ENCODE results near the gene IREB2. TPM values are rescaled to one million over a fixed set of nuclear protein-coding genes. Genes with fewer than 3 reads are reported as not detected.

The IREB2 gene, protein sequence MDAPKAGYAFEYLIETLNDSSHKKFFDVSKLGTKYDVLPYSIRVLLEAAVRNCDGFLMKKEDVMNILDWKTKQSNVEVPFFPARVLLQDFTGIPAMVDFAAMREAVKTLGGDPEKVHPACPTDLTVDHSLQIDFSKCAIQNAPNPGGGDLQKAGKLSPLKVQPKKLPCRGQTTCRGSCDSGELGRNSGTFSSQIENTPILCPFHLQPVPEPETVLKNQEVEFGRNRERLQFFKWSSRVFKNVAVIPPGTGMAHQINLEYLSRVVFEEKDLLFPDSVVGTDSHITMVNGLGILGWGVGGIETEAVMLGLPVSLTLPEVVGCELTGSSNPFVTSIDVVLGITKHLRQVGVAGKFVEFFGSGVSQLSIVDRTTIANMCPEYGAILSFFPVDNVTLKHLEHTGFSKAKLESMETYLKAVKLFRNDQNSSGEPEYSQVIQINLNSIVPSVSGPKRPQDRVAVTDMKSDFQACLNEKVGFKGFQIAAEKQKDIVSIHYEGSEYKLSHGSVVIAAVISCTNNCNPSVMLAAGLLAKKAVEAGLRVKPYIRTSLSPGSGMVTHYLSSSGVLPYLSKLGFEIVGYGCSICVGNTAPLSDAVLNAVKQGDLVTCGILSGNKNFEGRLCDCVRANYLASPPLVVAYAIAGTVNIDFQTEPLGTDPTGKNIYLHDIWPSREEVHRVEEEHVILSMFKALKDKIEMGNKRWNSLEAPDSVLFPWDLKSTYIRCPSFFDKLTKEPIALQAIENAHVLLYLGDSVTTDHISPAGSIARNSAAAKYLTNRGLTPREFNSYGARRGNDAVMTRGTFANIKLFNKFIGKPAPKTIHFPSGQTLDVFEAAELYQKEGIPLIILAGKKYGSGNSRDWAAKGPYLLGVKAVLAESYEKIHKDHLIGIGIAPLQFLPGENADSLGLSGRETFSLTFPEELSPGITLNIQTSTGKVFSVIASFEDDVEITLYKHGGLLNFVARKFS
- polyA plus RNA-seq = 23.3 and 26.2 TPM in 2 replicates

DNA sequence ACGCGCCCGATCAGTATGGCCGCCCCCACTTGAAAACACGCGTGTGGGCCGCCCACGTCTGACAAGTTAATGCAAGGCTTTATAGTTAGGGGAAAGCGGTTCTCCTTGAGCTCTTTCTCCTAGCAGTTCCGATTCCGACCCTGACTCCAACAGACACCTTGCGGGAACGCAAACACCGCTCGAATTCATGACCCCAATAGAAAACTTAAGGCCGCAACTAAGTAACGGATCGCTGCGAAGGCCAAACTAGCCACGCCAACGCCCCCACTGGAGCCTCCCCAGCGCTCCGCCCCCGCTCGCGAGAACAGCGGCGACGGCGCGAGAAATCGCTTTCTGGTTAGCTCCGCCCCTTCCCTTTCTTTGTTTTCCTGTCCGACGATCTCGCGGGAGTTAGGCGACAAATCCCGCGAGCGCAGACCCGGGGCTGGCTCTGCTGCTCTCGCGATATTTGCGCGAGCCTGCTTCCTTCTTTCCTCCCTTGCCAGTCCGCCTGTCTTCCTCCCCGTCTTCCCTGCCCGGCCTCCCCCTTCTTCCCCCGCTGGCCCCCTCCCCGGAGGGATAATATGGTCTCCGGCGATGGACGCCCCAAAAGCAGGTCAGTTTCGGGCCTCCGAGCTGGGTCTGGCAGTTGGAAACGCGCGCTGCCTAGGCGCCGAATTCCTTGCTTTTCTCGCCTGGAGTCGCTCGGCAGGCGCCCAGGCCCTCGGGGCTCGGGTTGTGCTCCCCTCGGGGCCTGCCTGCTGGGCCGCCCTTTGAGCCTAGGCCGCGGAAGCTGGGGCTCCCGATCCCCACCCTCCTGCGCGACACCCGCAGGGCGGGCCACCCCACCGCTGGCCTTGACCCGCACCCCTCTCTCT, at the start of gene IREB2:
Gene IREB2, plus strand, starts transcription at position 455 of the 857 bp plus-strand sequence. Its CDS starts 122 bp downstream, at position 577.

DNA sequence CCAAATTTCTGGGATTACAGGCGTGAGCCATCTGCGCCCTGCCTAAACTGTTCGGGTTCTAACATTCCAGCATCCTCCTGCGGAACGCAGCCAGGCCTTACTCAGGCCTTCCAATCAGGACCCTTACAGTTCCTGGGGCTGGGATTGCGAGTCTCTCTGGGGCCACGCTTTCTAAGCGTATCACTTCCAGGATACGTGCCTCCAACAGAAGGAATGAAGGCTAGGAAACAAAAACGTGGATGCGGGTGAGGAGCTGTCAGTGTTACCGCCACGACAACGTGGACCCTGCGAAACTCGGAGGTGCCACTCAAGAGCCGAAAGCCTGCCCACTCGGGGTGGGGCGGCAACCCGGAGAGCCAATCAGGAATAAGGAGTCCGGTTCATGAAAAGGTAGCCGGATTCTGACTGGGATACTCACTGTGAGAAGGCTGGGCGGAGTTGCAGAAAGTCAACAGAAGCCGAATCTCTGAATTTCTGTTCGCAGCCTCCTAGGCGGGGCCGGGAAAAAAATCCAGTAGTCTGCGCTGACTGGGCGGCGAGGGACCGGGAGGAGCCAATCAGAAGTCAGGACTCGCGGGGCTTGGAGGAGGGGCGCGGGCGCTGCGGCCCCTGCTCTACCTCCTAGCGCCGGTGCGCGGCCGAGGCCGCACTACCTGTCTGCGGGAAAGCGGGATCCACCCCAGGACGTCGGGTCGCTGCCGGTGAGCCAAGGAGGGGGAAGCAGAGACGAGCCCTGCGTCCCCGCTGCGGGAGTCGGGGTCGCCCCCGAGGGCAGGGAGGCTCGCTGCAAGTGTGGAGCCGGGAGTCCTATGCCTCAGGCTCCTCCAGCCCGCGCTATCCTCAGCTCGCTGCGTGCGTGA, 69.2 kb downstream of the IREB2 start, which contains the start of gene HYKK:
Gene HYKK, plus strand, starts transcription at position 607 of the 860 bp plus-strand sequence. CDS start 5,512 bp downstream, outside the sequence.

DNA sequence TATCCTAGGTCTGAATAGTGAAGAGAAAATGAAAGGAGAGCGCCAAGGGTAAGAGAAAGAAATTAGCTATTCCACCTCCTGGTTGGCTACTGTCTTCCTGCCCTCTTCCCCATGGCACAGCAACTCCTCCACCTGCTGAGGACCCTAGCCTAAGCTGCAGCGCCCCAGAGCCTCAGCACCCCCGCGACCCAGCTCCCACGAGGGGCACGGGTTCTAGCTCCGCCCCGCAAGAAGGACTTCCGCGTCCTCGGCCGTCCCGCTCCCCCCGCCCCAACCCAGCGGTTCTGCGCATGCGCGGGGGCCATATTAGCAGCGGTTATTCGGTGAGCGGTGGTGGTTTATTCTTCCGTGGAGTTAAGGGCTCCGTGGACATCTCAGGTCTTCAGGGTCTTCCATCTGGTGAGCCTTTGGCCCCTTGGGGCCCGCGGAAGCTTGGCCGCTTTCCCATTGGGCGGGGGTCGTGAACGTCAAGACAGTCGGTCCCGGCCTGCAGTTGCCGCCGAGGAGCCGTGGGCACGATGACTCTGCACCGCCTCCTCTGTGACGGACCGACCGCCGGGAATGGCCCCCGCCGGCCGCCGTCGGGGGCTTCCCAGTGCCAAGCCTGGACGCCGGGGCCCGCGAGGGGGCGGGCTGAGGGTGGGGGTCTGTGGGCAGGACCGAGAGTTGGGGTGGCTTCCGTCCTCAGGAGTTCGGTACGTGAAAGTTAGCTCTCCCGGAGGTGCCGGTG, 102.3 kb downstream of the IREB2 start, which contains the start of gene PSMA4:
Gene PSMA4, plus strand, starts transcription at position 304 of the 730 bp plus-strand sequence. CDS start 1,484 bp downstream, outside the sequence.

Other genes starting within 250 kb of the IREB2 start
- gene ACSBG1, start 203.7 kb upstream of the IREB2 start, polyA plus RNA-seq = 3.7 and 3.8 TPM in 2 replicates
- 65.5 and 105 TPM in 2 replicates for gene DNAJA4, start 173.7 kb upstream of the IREB2 start, polyA plus RNA-seq
- gene SKIC8, start 138.6 kb upstream of the IREB2 start, polyA plus RNA-seq = 375 and 533 TPM in 2 replicates
- gene CRABP1, start 97.9 kb upstream of the IREB2 start, polyA plus RNA-seq = 2.5 TPM in 1 of 2 replicates, not detected in the other
- 6.2 and 15.1 TPM in 2 replicates for gene HYKK, start 69.4 kb downstream of the IREB2 start, polyA plus RNA-seq
- gene PSMA4, start 102.2 kb downstream of the IREB2 start, polyA plus RNA-seq = 776 and 831 TPM in 2 replicates
- 0.16 and 7.7 TPM in 2 replicates for gene CHRNA5, start 127.3 kb downstream of the IREB2 start, polyA plus RNA-seq
- gene CHRNA3, start 182.8 kb downstream of the IREB2 start, polyA plus RNA-seq = 3.5 and 11.9 TPM in 2 replicates
- 0.41 TPM in 1 of 2 replicates, not detected in the other for gene CHRNB4, start 203.0 kb downstream of the IREB2 start, polyA plus RNA-seq

Data from Purkinje cell (primary cell).